Right atrium auricular region (tissue), 2 donors: ENCODE results near the gene LPCAT4. TPM values are rescaled to one million over a fixed set of nuclear protein-coding genes. Genes with fewer than 3 reads are reported as not detected.

ENCODE experiments used
- DNase-seq: peaks from one replicate; pipeline ENCODE4 v3.0.0-alpha.2; 2019; ENCODE audit warnings: low spot score
- H3K27ac ChIP-seq, 2 donors: fragments of 200-600 bp; sonication (generic); 1 replicate in 1 of 2; 2 replicates in 1 of 2; pipeline ENCODE4 v1.5.1; 2016 to 2019
- H3K27me3 ChIP-seq, 2 donors: fragments of 200-600 bp; sonication (generic); one replicate each; pipeline versions ENCODE4 v1.5.1 to v1.6.0; 2017 to 2019
- H3K36me3 ChIP-seq: fragments of 200-600 bp; sonication (generic); one replicate; pipeline ENCODE4 v1.5.1; 2016
- H3K4me1 ChIP-seq, 2 donors: fragments of 200-600 bp; sonication (generic); one replicate each; pipeline versions ENCODE4 v1.5.1 to v1.6.0; 2017 to 2019
- H3K4me3 ChIP-seq, 2 donors: fragments of 200-600 bp; sonication (generic); 1 replicate in 1 of 2; 2 replicates in 1 of 2; pipeline ENCODE4 v1.5.1; 2017 to 2019; ENCODE audit warnings: mild to moderate bottlenecking in 1 of 2, moderate library complexity in 1 of 2
- H3K9me3 ChIP-seq, 2 donors: fragments of 200-600 bp; sonication (generic); one replicate each; pipeline ENCODE4 v1.5.1; 2019
- microRNA counts, 2 donors: library from miRNA; unstranded; fragments of <30 nt; microRNA quantifications; one replicate each; lab custom pipeline; 2016 to 2017
- microRNA-seq, 2 donors: library from miRNA; unstranded; fragments of <30 nt; microRNA quantifications; one replicate each; pipeline ENCODE4, GENCODE V29; 2016 to 2017; ENCODE audit warnings: borderline number of aligned reads in 2 of 2, borderline replicate concordance in 1 of 2
- total RNA-seq, 2 donors: library from RNA; depleted of rRNA; stranded (reverse); fragments of >200 nt; gene quantifications; one replicate each; pipeline ENCODE4 v1.1.0, GENCODE V29; 2016
- TF ChIP-seq, protein P1 (sequence below), 2 donors: fragments of 200-600 bp; sonication (generic); IDR thresholded peaks; one replicate each; pipeline ENCODE4 v1.5.1; 2019; ENCODE audit warnings: antibody characterized with exemption in 2 of 2

The LPCAT4 gene
- total RNA-seq, 2 donors from 2014 or later, result 9.2 to 17.5 TPM

DNA sequence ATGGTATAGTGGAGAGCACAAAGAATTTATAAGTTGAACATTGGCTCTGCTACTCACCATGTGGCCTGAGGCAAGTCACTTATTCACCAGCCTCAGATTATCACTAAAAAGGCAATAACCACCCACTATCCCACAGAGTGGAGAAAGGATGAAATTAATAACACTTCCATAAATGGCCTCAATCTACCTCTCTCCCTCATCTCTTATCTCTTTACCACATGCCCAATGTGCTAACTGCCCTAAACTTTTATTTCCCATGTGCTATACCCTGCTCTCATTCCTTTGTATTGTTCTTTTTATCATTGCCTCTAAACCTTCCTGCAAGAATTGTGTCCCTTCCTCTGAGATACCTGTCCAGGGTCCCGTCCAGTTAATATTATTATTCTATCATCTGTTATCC, 55.4 kb downstream of the LPCAT4 start:
- no peak for DNase-seq
- Histone ChIP-seq H3K27ac (no peak overlapping the region), H3K9me3 (no peaks in the 10 kb centered on the region), H3K36me3 (no peaks in the 10 kb centered on the region), H3K27me3 (no peaks in the 10 kb centered on the region), H3K4me3 (no peak overlapping the region), H3K4me1 (peaks cover 0 to 4% of the 10 kb centered on the region in 2 donors)
- TF ChIP-seq, protein P1, sequence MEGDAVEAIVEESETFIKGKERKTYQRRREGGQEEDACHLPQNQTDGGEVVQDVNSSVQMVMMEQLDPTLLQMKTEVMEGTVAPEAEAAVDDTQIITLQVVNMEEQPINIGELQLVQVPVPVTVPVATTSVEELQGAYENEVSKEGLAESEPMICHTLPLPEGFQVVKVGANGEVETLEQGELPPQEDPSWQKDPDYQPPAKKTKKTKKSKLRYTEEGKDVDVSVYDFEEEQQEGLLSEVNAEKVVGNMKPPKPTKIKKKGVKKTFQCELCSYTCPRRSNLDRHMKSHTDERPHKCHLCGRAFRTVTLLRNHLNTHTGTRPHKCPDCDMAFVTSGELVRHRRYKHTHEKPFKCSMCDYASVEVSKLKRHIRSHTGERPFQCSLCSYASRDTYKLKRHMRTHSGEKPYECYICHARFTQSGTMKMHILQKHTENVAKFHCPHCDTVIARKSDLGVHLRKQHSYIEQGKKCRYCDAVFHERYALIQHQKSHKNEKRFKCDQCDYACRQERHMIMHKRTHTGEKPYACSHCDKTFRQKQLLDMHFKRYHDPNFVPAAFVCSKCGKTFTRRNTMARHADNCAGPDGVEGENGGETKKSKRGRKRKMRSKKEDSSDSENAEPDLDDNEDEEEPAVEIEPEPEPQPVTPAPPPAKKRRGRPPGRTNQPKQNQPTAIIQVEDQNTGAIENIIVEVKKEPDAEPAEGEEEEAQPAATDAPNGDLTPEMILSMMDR (IDR thresholded peaks at IDR 0.05), result no peak

MicroRNA genes within 50 kb of the gene (microRNA counts, 767-probe panel; counts per million panel counts)
- microRNA hsa-miR-1233 (lab: Ali Mortazavi, UCI), result 3,015 to 4,795 counts per million in 2 donors

Small RNA genes lying within 50 kb of the gene (microRNA-seq; reads per million reads assigned to microRNA genes)
- gene MIR1233-1, result 0 reads per million in 2 donors

Other genes starting within 250 kb of the LPCAT4 start
- gene KATNBL1, start 157.1 kb downstream of the LPCAT4 start, total RNA-seq, result 10 to 100 TPM; 17.7 to 17.8 TPM
- gene EMC4, start 142.2 kb downstream of the LPCAT4 start, total RNA-seq, result 100 to 1,000 TPM; 120 TPM
- gene SLC12A6, start 29.4 kb downstream of the LPCAT4 start, total RNA-seq, result 10 to 100 TPM; 21.1 to 21.6 TPM
- 100 to 1,000 TPM; 115 to 120 TPM for gene NOP10, start 24.1 kb downstream of the LPCAT4 start, total RNA-seq
- gene NUTM1, start 23.9 kb downstream of the LPCAT4 start, total RNA-seq, result not detected
- 1 to 10 TPM; 5.7 to 5.9 TPM for gene GOLGA8A, start 70.6 kb upstream of the LPCAT4 start, total RNA-seq
- 10 to 100 TPM; 10.3 to 24.6 TPM for gene GOLGA8B, start 216.5 kb upstream of the LPCAT4 start, total RNA-seq